ENCODE results near the gene FKBP1A.

DNA sequence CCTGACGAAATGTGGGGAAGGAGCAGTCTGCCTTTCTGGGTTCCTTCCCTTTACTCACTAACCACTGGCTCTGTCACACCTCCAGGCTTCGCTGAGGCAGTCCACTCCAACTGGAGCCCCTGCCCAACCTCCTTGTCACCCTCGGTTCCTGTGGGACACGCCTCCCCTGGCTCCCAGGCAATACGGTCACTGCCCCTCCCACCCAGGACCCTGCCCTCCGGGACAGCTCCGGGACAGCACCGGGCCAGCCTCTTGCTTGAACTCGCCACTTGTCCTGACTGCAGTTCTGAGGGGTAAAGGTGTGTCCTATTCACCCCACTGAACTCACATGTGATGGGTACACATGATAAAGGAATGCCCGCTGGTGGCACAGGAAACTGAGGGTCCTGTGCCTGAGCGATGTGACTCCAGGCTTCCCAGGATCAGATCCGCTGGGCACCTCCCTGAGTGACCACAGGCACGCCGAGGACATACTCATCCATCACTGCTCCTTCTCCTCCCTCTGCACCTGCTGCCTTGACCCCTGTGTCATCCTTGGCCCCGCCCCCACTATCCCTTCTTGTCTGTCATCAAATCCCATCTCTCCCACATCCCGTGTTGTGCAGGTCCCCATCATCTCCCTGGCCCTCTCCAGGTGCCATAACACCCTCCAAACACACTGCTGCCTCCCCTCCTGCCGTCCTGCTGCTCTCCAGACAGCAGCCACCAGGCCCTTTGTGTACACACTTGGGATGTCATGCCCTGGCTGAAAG, 71.8 kb downstream of the FKBP1A start:
- TF ChIP-seq ELF4 (IDR thresholded peaks at IDR 0.05) (no peak), PKNOX1 (IDR thresholded peaks at IDR 0.05) (no peak), LEF1 (IDR thresholded peaks at IDR 0.05; ENCODE audit: borderline replicate concordance) (no peak), BHLHE40 (IDR thresholded peaks at IDR 0.05; ENCODE audit: borderline replicate concordance) (no peak), CTBP1 (IDR thresholded peaks at IDR 0.05; ENCODE audit: borderline replicate concordance) (no peak), HDGF (IDR thresholded peaks at IDR 0.05; ENCODE audit: borderline replicate concordance) (no peak)
